HuH-7 (cell line): ENCODE data around the gene PARP3.

Experiments
- DNase-seq: peaks from one replicate; pipeline ENCODE4 v3.0.0; 2011; ENCODE audit warnings: low spot score

Gene PARP3

GRCh38 chr3:51966922-51967383 lies 24.8 kb downstream of the PARP3 start:
- DNase-seq, result no peak

DNA sequence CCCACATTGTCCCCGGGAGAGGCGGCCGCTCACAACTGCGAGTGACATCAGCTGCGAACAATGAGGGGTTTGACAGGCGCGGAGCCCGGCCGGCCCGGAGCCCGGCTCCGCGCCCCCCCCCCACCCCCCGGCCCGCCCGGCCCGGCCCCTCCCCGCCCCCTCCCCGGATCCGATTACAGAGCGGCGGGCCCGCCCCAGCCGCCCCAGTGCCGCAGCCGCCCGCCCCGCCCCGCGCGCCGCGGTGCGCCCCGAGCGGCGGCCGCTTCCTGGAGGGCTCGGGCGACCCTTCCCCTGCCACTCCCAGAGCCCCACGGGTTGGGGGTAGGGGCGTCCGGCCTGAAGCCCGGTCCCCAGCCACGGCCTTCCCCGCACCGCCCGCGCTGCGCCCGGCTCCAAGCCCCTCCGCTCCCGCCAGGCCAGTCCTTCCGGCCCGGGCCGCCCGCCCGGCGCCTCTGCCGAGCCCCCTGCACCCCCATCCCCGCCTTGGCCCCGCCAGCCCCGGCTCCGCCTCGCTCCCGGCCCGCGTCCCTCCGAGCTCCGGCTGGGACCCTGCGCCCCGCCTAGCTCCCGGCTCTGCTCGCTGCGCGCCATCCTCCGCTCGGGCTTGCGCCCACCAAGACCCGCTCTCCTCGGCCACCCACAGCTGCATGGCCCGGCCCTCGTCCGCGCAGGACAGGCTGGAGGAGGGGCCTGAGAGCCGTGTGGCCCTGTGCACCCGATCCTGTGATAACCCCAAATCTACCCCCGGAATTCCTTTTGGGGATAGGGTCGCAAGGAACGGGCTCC lies 25.4 kb downstream of the PARP3 start, which contains the start of gene PCBP4:
Gene PCBP4, minus strand, starts transcription at position 71 of the 786 bp plus-strand sequence. CDS start 6,214 bp downstream, outside the sequence.
- DNase-seq, result peak; percentile 78

DNA sequence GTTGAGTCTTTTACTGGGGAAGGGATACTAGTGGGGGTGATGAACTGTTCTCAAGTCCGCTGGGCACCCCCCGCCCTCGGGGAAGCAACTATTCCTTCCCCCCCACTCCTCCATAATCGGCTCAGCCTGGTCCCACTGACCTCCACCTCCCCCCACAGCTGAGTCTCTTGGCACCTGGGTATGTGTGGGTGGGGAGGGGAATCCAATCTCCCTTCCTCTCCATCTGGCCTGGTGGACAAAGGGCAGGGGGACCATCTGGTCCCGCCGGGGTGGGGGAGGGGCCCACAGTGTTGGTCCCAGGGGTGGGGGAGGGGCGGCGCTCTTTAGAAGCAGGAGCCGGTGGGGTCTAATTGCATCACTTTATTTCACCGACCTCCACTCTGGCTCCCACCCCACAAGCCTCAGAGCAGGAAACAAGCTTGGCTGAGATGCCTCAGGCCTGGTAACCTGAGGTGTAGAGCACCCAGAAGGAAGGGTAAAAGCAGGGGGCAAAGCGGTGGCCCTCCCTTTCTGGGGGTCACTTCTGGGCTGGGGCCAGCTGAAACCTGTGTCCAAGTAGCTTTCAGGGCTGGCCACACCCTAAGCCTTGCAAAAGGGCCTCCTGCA lies 26.1 kb downstream of the PARP3 start:
- DNase-seq, result no peak

DNA sequence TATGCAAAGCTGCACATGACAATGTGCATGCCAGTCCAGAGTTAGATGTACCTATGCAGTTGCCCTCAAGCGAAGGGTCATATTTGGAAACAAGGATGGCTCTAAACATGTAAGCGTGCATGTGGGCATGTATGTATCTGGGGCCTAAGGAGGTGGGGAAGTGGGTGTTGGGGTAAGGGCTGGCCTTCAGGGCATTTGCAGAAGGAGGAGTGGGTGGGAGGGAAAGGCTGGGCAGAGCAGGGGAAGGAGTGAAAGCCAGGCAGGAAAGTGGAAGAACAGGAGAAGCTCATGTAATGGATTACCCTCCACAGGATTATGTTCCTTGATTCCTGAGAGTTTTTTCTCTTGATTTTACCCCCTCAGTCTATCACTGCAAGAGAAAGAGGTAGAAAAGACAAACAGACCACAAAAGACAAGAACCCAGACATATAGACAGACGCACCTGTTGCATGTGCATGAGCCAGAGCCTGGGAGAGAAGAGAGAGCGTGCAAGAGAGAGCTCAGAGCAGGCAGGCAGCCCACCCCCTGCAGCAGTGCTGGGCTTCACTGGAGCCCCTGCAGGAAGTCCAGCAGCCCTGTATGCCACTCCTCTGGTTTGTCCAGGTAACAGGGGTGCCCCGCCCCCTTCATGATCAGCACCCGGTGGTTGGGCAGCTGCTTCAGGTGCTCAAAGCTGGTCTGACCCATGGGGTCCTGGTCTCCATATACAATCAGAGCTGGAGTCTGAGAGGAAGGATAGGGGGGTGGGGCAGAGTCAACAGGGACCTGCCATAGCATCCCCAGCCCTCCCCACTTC lies 26.9 kb downstream of the PARP3 start:
- no peak for DNase-seq

DNA sequence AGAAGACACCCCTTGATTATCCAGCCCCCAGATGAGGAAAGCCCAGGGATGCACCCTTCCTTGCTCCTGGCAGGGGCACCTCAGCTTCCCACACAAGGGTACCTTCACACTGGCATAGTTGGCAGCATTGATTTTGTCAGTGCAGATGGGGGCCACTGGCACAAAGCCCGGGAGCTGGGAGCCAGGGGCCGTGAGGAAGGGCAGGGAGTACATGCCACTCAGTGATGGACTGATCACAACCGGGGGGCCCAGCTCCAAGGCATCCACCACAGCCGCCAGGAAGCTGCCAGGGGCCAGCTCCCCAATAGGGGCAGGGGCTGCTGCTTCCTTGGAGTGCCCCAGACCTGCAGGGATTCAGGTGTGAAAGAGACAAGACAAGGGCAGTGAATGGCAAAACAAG lies 27.7 kb downstream of the PARP3 start:
- no peak for DNase-seq

- DNase-seq, result no peak
Measured at GRCh38 chr3:51970606-51971300, 28.6 kb downstream of the PARP3 start.

GRCh38 chr3:51971350-51971749 lies 29.2 kb downstream of the PARP3 start:
- no peak for DNase-seq

GRCh38 chr3:51974277-51974962 lies 32.3 kb downstream of the PARP3 start:
- peak; percentile 58 for DNase-seq

- peak; percentile 86 for DNase-seq
Measured at GRCh38 chr3:51974963-51975851, 33.0 kb downstream of the PARP3 start, which contains the start of gene ABHD14A. ABHD14A (plus strand) TSS chr3:51975064; CDS start chr3:51975136, 72 bp downstream.

DNA sequence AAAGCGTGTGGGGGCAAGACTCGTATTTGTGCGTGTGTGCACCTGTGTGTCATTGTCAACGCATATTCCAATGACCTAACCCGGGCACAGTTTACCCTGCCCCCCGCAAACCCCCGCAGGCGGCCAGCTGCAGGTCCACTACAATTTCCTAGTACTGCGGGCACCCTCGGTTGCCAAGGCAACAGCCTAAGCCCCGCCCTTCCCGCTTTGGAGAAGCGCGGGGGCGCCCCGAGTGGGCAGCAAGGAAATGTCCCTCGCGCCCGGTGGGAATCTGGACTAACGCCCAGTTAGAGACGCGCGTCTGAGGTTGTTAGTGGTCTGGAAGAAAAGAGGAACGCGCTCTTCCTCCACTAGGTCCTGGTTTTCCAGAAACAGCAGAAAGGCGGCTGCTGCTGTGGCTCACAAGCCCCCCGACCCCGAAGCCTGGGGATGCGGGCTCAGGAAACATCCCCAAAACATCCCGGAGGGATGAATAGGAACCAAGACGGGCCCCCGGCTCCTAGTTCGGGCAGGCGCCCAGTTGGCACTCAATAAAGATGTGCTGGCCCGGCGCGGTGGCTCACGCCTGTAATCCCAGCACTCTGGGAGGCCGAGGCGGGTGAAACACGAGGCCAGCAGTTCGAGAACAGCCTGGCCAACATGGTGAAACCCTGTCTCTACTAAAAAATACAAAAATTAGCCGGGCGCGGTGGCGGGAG lies 33.8 kb downstream of the PARP3 start:
- no peak for DNase-seq

- DNase-seq, result no peak
Measured at GRCh38 chr3:51977446-51978142, 35.4 kb downstream of the PARP3 start.

DNA sequence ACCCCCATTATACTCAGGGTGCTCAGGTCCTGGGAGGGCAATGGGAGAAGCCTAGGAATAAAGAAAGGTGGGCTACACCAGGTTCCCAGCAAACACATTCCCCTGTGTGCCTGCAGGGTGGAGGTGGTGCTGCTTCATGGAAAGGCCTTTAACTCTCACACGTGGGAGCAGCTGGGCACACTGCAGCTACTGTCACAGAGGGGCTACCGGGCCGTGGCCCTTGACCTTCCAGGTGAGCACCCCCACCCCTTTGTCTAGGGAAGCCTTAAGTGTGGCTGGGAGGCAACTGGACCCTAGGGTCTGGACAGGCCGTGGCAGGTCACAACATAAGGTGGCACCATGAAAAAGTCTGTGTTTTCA lies 36.0 kb downstream of the PARP3 start:
- no peak for DNase-seq

GRCh38 chr3:51980253-51980652 lies 38.1 kb downstream of the PARP3 start:
- no peak for DNase-seq

GRCh38 chr3:51982352-51982837 lies 40.2 kb downstream of the PARP3 start:
- DNase-seq, result peak; percentile 98

DNA sequence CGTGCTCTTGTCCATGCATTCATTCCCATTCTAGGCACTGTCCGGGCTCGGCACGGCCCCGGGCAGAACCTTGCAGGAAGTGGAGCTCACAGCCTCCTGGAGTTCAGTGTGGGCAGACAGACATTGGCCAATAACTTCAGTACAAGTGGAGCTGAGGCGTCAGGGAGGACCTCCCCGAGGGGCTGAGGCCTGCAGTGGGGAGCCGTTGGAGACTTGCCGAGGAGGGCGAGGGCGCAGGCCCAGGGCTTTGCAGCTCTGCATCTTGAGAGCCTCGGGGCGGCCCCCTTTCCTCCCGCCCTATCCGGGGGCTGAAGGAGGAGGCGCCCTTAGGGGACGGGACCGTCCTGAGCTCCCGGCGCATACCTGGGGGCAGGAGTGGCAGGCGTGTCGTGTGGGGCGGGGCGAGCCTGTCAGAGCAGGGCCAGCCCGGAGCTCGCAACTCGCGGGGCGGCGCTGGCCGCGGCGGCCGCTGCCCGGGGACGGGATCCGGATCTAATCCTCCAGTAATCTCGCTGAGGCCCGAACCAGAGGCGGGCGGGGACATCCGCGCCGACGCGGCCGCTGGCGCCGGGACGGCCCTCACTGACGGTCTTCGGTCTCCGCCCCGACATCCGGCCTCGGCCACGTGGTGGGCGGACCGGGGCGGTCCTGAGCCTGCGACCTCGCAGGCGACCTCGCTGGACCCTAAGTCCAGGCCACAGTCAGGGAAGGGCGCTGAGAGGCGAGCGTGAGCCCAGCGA lies 40.8 kb downstream of the PARP3 start, which contains the start of gene ACY1:
Gene ACY1, plus strand, starts transcription at position 698 of the 740 bp plus-strand sequence. CDS start 530 bp downstream, outside the sequence.
- DNase-seq, result peak; percentile 96

- DNase-seq, result no peak
Measured at GRCh38 chr3:51983578-51984268, 41.6 kb downstream of the PARP3 start.

DNA sequence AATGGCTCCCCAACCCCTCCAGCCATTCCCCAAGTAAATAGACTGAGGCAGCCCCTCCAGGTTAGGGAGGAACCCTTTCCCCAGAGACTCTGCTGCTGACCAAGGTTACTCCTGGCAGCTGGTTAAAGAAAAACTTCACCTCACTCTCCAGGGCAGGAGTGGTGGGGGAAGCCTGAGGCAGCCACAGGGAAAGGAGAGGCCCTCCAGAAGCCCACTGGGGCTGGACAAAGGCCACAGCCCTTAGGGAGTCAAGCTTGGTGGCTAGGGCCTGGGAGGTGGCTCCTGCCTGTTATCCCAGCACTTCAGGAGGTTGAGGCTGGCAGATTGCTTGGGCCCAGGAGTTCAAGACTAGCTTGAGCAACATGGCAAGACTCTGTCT lies 42.1 kb downstream of the PARP3 start:
- no peak for DNase-seq
